ENCODE results near the gene CEP290.

DNA sequence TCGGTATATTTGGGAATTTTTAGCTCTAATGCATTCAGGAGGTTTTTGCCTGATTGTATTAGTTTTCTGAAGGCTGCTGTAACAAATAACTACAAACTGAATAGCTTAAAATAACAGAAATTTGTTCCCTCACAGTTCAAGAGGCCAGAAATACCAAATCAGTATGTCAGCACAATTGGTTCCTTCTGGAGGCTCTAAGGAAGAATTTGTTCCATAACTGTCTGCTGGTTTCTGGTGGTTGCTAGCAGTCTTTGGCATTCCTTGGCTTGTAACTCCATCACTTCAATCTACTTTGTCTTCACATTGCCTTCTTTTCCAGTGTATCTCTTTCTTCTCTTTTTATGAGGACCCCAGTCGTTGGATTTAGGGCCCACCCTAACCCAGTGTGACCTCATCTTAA, 21.5 kb upstream of the CEP290 start:
- TF ChIP-seq SUZ12 (IDR thresholded peaks at IDR 0.05; ENCODE audit: low read depth, low read length) = no peak
- TF ChIP-seq ZNF713 (CRISPR knock-in tag; IDR thresholded peaks at IDR 0.05) = no peak
- TF ChIP-seq, protein P1, sequence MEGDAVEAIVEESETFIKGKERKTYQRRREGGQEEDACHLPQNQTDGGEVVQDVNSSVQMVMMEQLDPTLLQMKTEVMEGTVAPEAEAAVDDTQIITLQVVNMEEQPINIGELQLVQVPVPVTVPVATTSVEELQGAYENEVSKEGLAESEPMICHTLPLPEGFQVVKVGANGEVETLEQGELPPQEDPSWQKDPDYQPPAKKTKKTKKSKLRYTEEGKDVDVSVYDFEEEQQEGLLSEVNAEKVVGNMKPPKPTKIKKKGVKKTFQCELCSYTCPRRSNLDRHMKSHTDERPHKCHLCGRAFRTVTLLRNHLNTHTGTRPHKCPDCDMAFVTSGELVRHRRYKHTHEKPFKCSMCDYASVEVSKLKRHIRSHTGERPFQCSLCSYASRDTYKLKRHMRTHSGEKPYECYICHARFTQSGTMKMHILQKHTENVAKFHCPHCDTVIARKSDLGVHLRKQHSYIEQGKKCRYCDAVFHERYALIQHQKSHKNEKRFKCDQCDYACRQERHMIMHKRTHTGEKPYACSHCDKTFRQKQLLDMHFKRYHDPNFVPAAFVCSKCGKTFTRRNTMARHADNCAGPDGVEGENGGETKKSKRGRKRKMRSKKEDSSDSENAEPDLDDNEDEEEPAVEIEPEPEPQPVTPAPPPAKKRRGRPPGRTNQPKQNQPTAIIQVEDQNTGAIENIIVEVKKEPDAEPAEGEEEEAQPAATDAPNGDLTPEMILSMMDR (CRISPR knock-in tag; IDR thresholded peaks at IDR 0.05) = no peak
- no peak for TF ChIP-seq TMF1 (CRISPR knock-in tag; IDR thresholded peaks at IDR 0.05; ENCODE audit: low read depth)
